Right lobe of liver (tissue), 6 donors: ENCODE measurements around the gene SH3BP2. TPM values are rescaled to one million over a fixed set of nuclear protein-coding genes. Genes with fewer than 3 reads are reported as not detected.
A peak's percentile ranks its signal among the peaks of the same experiment; 100 is the strongest.

Experiments used
- ATAC-seq, 4 donors: fragments of 200-7000 bp; cut with Tn5 transposase; one replicate each; pipeline ENCODE4 v1.9.1; 2020; ENCODE audit warnings: mild to moderate bottlenecking in 4 of 4, moderate library complexity in 4 of 4
- DNase-seq, 3 donors: peaks; one replicate each; pipeline ENCODE4 v3.0.0-alpha.2; 2020
- H3K27ac ChIP-seq, 3 donors: fragments of 200-600 bp; one replicate each; pipeline ENCODE4 v1.8.0; 2022
- H3K27me3 ChIP-seq, 2 donors: fragments of 200-600 bp; one replicate each; pipeline ENCODE4 v1.8.0; 2022
- H3K36me3 ChIP-seq, 4 donors: fragments of 200-600 bp; sonication (generic) in 1 of 4; one replicate each; pipeline versions ENCODE4 v1.5.1 to v1.8.0; 2017 to 2022; ENCODE audit warnings: control low read depth in 1 of 4
- H3K4me1 ChIP-seq, 4 donors: fragments of 200-600 bp; sonication (generic) in 1 of 4; one replicate each; pipeline versions ENCODE4 v1.5.1 to v1.8.0; 2017 to 2022; ENCODE audit warnings: control low read depth in 1 of 4
- H3K4me3 ChIP-seq, 3 donors: fragments of 200-600 bp; one replicate each; pipeline ENCODE4 v1.8.0; 2022
- H3K9me3 ChIP-seq, 4 donors: fragments of 200-600 bp; sonication (generic) in 1 of 4; one replicate each; pipeline versions ENCODE4 v1.5.1 to v1.8.0; 2017 to 2022; ENCODE audit warnings: control low read depth in 1 of 4
- CTCF ChIP-seq, 4 donors: fragments of 200-600 bp in 3 of 4; fragments of 450-650 bp in 1 of 4; IDR thresholded peaks; one replicate each; pipeline versions ENCODE4 v1.5.1 to v1.8.0; 2016 to 2022; ENCODE audit warnings: antibody characterized with exemption in 4 of 4, mild to moderate bottlenecking in 2 of 4
- POLR2A ChIP-seq: fragments of 450-650 bp; IDR thresholded peaks from one replicate; pipeline ENCODE4 v1.6.1; 2017; ENCODE audit warnings: antibody characterized with exemption, mild to moderate bottlenecking
- WGBS: methylation state at CpG from one replicate; pipeline ENCODE4 v1.1.6; 2018; ENCODE audit warnings: low coverage, low lambda C conversion rate; ENCODE audit not compliant: insufficient coverage; ENCODE audit errors: missing lambda C conversion rate; 5-methylcytosine and 5-hydroxymethylcytosine counted together
- intact Hi-C, 2 donors: fragments of 100-400 bp; cut with DNase I; formaldehyde crosslinking; loops; one replicate each; pipeline versions ENCODE4 v1.11.2 to v1.14.1; 2022
- total RNA-seq, 6 experiments: library from RNA; depleted of rRNA in 2 of 6; stranded (reverse); fragments of >200 nt in 2 of 6; fragmentation: NEBNext Ultra II Directional in 3 of 6; extraction: Animal tissue kit (Norgen Biotek cat#: 25700) in 3 of 6; gene quantifications; one replicate each; pipeline versions ENCODE4 v1.1.0 to v1.2.4, GENCODE V29; 2016 to 2023
- donor health status: DM: no; HTN: yes; CAD: no.
- donor health status: DM: no; HTN: no; CAD: no.
- donor health status: DM: no; HTN: no; CAD: no.
- donor health status: DM: no; HTN: yes; CAD: no.
- donor health status: DM: no; HTN: yes; CAD: no.

SH3BP2 gene
- total RNA-seq, 6 experiments from 2014 or later: 34.9 to 51.8 (median 40.7) TPM

GRCh38 chr4:2796849-2797544 is 4.1 kb downstream of the SH3BP2 start:
- no peak for TF ChIP-seq CTCF (IDR thresholded peaks at IDR 0.05)
- TF ChIP-seq POLR2A: no peak
- H3K36me3 ChIP-seq: peaks cover 0 to 2% (median 0%) of the 10 kb centered on the region in 4 donors
- ATAC-seq (peak in 1 of 4 donors; percentile 6), DNase-seq (peak; percentile 41 to 80 (median 74))
- peak overlapping the region; percentile 62 to 90 (median 85) for H3K27ac ChIP-seq
- intact Hi-C loops: no loop called here
- H3K4me1 ChIP-seq: peaks cover 2 to 84% (median 42%) of the 10 kb centered on the region in 4 donors
- no peaks in the 10 kb centered on the region for H3K9me3 ChIP-seq
- WGBS: 86% methylated on average over 2 of the region's 13 CpGs
- H3K27me3 ChIP-seq: no peaks in the 10 kb centered on the region
- no peak overlapping the region for H3K4me3 ChIP-seq

DNA sequence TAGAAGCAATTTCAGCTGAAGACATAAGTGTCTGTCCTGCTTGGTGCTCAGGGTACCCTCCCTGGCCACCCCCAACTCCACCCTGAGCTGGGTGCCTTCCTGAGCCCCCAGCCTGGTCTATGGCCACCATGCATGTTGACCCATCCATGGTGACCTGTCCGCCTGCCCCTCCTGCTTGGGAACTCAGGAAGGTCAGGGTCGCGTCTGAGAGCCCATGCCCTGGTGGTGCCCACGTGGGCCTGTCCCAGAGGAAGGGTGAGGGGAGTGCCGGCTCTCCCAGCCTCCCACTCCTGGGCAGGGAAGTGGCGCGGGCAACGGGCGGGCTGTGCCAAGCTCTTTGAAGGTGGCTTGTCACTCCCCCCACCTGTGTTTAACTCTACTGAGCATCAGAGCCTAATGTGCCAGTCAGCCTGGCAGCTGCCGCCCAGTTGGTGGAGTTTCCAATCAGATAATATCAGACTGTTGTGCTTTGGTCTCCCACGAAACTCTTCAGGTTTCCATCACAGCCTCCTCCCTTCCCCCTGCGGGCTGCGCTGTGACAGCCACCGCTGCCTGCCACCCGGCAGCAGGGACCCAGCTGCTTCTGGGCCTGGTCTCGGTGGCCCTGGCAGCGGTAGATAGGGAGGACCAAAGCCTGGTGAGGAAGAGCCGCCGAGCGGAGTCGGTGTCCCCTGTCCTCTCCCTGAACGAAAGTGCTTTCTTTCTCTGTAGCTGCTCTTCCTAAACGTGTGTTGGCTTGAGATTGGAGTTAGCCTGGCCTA is 4.8 kb downstream of the SH3BP2 start:
- ATAC-seq (peak in 1 of 4 donors; percentile 4), DNase-seq (peak; percentile 31 to 75 (median 70))
- TF ChIP-seq POLR2A (no peak), CTCF (IDR thresholded peaks at IDR 0.05) (no peak)
- Histone ChIP-seq H3K4me3 (no peak overlapping the region), H3K9me3 (no peaks in the 10 kb centered on the region), H3K4me1 (peaks cover 2 to 77% (median 39%) of the 10 kb centered on the region in 4 donors), H3K36me3 (peaks cover 0 to 2% (median 0%) of the 10 kb centered on the region in 4 donors), H3K27ac (peak overlapping the region; percentile 54 to 81 (median 62)), H3K27me3 (no peaks in the 10 kb centered on the region)
- 29% methylated on average over 15 of the region's 23 CpGs for WGBS
- intact Hi-C loops: no loop called here

- Histone ChIP-seq H3K27me3 (no peaks in the 10 kb centered on the region), H3K4me1 (peaks cover 2 to 77% (median 39%) of the 10 kb centered on the region in 4 donors), H3K36me3 (peaks cover 0 to 2% (median 0%) of the 10 kb centered on the region in 4 donors), H3K9me3 (no peaks in the 10 kb centered on the region), H3K27ac (peak overlapping the region; percentile 54 to 81 (median 62)), H3K4me3 (peak overlapping the region in 2 of 3 donors; percentile 21 to 24)
- peak in 3 of 4 donors; percentile 1 to 6 (median 2) for ATAC-seq
- intact Hi-C loops: no loop called here
- WGBS: 37% methylated on average over 5 of the region's 29 CpGs
- DNase-seq: peak; percentile 63 to 80 (median 68)
- TF ChIP-seq CTCF (IDR thresholded peaks at IDR 0.05) (no peak), POLR2A (no peak)
Measured at GRCh38 chr4:2798399-2799223, 5.7 kb downstream of the SH3BP2 start.

- TF ChIP-seq POLR2A (no peak), CTCF (IDR thresholded peaks at IDR 0.05) (no peak)
- intact Hi-C loops: no loop called here
- H3K36me3 ChIP-seq: peaks cover 0 to 2% (median 0%) of the 10 kb centered on the region in 4 donors
- H3K4me3 ChIP-seq: peak overlapping the region; percentile 3 to 24 (median 21)
- no peaks in the 10 kb centered on the region for H3K9me3 ChIP-seq
- peaks cover 2 to 76% (median 36%) of the 10 kb centered on the region in 4 donors for H3K4me1 ChIP-seq
- peak overlapping the region; percentile 54 to 81 (median 62) for H3K27ac ChIP-seq
- peak; percentile 38 to 66 (median 58) for DNase-seq
- no peak for ATAC-seq
- WGBS: 59% methylated on average over 7 of the region's 14 CpGs
- no peaks in the 10 kb centered on the region for H3K27me3 ChIP-seq
Measured at GRCh38 chr4:2799224-2799911, 6.5 kb downstream of the SH3BP2 start.
